Endodermal cell (in vitro differentiated cells): ENCODE measurements around the gene RP2. TPM values are rescaled to one million over a fixed set of nuclear protein-coding genes. Genes with fewer than 3 reads are reported as not detected.
A peak's percentile ranks its signal among the peaks of the same experiment; 100 is the strongest.

Experiments
- DNase-seq: peaks from one replicate; pipeline ENCODE4 v3.0.0-alpha.2; 2017
- H3K27ac ChIP-seq: 2 replicates; pipeline ENCODE4 v1.5.1; 2013; ENCODE audit warnings: mild to moderate bottlenecking, low read depth, low read length, moderate library complexity
- H3K27me3 ChIP-seq: 2 replicates; pipeline ENCODE4 v1.6.1; 2013; ENCODE audit warnings: mild to moderate bottlenecking, low read length, moderate library complexity; ENCODE audit not compliant: insufficient read depth, control insufficient read depth, poor library complexity, severe bottlenecking
- H3K36me3 ChIP-seq: 2 replicates; pipeline ENCODE4 v1.7.0; 2013; ENCODE audit warnings: mild to moderate bottlenecking, low read length, moderate library complexity; ENCODE audit not compliant: control insufficient read depth, insufficient read depth
- H3K4me1 ChIP-seq: one replicate; pipeline ENCODE4 v1.7.0; 2013; ENCODE audit warnings: low read length; ENCODE audit not compliant: control insufficient read depth, insufficient read depth
- H3K4me3 ChIP-seq: 2 replicates; pipeline ENCODE4 v1.5.1; 2013; ENCODE audit warnings: mild to moderate bottlenecking, low read length, moderate library complexity
- H3K9ac ChIP-seq: 2 replicates; pipeline ENCODE4 v1.6.1; 2013; ENCODE audit warnings: mild to moderate bottlenecking, low read length, moderate library complexity; ENCODE audit not compliant: poor library complexity, severe bottlenecking; ENCODE audit errors: extremely low read depth
- H3K9me3 ChIP-seq: 2 replicates; pipeline ENCODE4 v1.6.1; 2013; ENCODE audit warnings: mild to moderate bottlenecking, low read length, moderate library complexity; ENCODE audit not compliant: control insufficient read depth
- H3K27ac Mint-ChIP-seq: 2 replicates; pipeline ENCODE4 v1.8.0; 2020; ENCODE audit warnings: mixed read lengths
- H3K27me3 Mint-ChIP-seq: 2 replicates; pipeline ENCODE4 v1.8.0; 2021; ENCODE audit warnings: mild to moderate bottlenecking, mixed read lengths; ENCODE audit not compliant: insufficient read depth
- H3K36me3 Mint-ChIP-seq: 2 replicates; pipeline ENCODE4 v1.8.0; 2020; ENCODE audit warnings: low read depth, mixed read lengths
- H3K4me1 Mint-ChIP-seq: 2 replicates; pipeline ENCODE4 v1.8.0; 2020; ENCODE audit warnings: mixed read lengths
- H3K4me3 Mint-ChIP-seq: 2 replicates; pipeline ENCODE4 v1.8.0; 2020; ENCODE audit warnings: mild to moderate bottlenecking, moderate library complexity, mixed read lengths
- H3K9me3 Mint-ChIP-seq: 2 replicates; pipeline ENCODE4 v1.8.0; 2020; ENCODE audit warnings: mild to moderate bottlenecking, mixed read lengths
- WGBS, 2 experiments: methylation state at CpG; one replicate each; pipeline versions ENCODE4 v1.1.5 to v1.1.7; 2013; ENCODE audit warnings: missing lambda C conversion rate in 2 of 2, mixed read lengths in 1 of 2; ENCODE audit not compliant: insufficient coverage in 1 of 2, insufficient read length in 1 of 2; 5-methylcytosine and 5-hydroxymethylcytosine counted together
- long read RNA-seq, 4 experiments: library from polyadenylated mRNA in 2 of 4; library from RNA in 1 of 4; library from capped mRNA in 1 of 4; stranded (forward) in 3 of 4; unstranded in 1 of 4; transcript quantifications; one replicate each; pipeline ENCODE4 v2.0.0, GENCODE V29; 2020 to 2021; ENCODE audit warnings: inconsistent platforms in 1 of 4
- polyA plus RNA-seq, 2 experiments: library from polyadenylated mRNA; stranded (reverse); fragments of 50-300 nt; gene quantifications; one replicate each; pipeline ENCODE4 v1.2.3, GENCODE V29; 2013
- total RNA-seq, 2 donors: library from RNA; stranded (reverse); fragmentation: NEBNext Ultra II Directional in 1 of 2; extraction: Animal tissue kit (Norgen Biotek cat#: 25700) in 1 of 2; gene quantifications; 2 replicates in 1 of 2; 3 replicates in 1 of 2; pipeline ENCODE4 v1.2.1, GENCODE V29; 2021
- TF ChIP-seq, protein P1 (sequence below): fragments of 200-600 bp; sonication (generic); conservative IDR thresholded peaks from 2 replicates; pipeline ENCODE4 v1.5.0; 2021; ENCODE audit warnings: antibody characterized with exemption, mild to moderate bottlenecking

Gene RP2
- total RNA-seq = 10 to 100 TPM; 11.8 to 12.1 TPM
- polyA plus RNA-seq (2013, experiment 1 of 2) = 18.7 TPM
- polyA plus RNA-seq (2013, experiment 2 of 2) = 20.1 TPM
- long read RNA-seq, experiment 1, partial matches to known transcripts = 1 of 8 reads
- long read RNA-seq, experiment 1, other reads (novel, unspliced or antisense) = 5 of 8 reads
- long read RNA-seq, experiment 2, transcript RP2-201 (5 exons, 3,803 nt) = major isoform, 62 of 70 reads
- long read RNA-seq, experiment 2, partial matches to known transcripts = 2 of 70 reads
- long read RNA-seq, experiment 2, other reads (novel, unspliced or antisense) = 6 of 70 reads
- long read RNA-seq, experiment 3, transcript RP2-201 (5 exons, 3,803 nt) = major isoform, 97 of 101 reads
- long read RNA-seq, experiment 3, partial matches to known transcripts = 1 of 101 reads
- long read RNA-seq, experiment 3, other reads (novel, unspliced or antisense) = 3 of 101 reads
- long read RNA-seq, experiment 4, partial matches to known transcripts = 0 of 5 reads
- long read RNA-seq, experiment 4, other reads (novel, unspliced or antisense) = 3 of 5 reads

DNA sequence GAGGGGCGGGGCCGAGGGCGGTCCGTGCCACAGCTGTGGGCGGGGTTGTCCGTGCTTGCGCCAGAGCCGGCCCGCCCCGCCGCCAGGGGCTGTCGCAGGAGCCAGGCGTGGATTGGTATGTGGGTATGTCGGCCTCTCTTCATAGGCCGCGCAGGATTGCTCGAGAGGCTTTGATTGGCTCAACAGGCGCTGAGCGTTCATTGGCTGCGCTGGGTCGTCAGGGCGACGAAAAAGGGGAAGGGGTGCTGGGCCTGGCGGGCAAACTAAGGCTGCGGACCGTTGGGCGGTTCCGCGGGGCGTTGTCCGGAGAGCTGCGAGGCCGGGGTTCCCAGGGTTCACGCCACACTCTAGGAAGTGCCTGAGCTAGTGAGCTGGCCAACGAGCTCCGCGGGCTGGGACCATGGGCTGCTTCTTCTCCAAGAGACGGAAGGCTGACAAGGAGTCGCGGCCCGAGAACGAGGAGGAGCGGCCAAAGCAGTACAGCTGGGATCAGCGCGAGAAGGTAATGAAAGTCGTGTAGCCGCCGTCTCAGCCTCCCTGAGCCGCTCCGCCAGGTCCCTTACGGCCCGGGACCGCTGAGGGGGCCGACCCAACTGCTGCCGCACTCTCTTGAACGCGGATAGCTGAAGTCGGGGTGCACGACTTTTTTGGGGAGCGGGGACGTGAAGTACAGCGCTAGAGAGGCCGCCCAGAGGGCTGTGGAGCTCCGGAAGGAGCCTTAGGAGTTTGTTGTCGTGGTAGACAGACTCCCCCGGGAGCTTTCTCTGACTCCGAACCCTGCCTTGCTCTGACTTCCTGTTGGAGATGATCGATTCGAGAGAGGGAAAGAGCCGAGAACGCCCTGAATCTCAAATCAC, at the start of gene RP2:
Gene RP2, plus strand, starts transcription at position 343 of the 857 bp plus-strand sequence. Its CDS starts 58 bp downstream, at position 401.
- Mint-ChIP-seq H3K9me3 (peaks cover 26% of the 10 kb centered on the region), H3K27me3 (no peaks in the 10 kb centered on the region), H3K4me3 (peak within 1 kb of the TSS; percentile 93), H3K36me3 (no peaks in the 10 kb centered on the region), H3K27ac (peak within 1 kb of the TSS; percentile 97), H3K4me1 (no peaks in the 10 kb centered on the region)
- peak within 1 kb of the TSS; percentile 95 for H3K4me3 ChIP-seq
- no peaks in the 10 kb centered on the region for H3K4me1 ChIP-seq
- DNase-seq = peak; percentile 96
- H3K36me3 ChIP-seq = no peaks in the 10 kb centered on the region
- no peaks in the 10 kb centered on the region for H3K27me3 ChIP-seq
- no peaks in the 10 kb centered on the region for H3K9me3 ChIP-seq
- H3K9ac ChIP-seq = peak within 1 kb of the TSS; percentile 83
- TF ChIP-seq, protein P1, sequence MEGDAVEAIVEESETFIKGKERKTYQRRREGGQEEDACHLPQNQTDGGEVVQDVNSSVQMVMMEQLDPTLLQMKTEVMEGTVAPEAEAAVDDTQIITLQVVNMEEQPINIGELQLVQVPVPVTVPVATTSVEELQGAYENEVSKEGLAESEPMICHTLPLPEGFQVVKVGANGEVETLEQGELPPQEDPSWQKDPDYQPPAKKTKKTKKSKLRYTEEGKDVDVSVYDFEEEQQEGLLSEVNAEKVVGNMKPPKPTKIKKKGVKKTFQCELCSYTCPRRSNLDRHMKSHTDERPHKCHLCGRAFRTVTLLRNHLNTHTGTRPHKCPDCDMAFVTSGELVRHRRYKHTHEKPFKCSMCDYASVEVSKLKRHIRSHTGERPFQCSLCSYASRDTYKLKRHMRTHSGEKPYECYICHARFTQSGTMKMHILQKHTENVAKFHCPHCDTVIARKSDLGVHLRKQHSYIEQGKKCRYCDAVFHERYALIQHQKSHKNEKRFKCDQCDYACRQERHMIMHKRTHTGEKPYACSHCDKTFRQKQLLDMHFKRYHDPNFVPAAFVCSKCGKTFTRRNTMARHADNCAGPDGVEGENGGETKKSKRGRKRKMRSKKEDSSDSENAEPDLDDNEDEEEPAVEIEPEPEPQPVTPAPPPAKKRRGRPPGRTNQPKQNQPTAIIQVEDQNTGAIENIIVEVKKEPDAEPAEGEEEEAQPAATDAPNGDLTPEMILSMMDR = peak; percentile 32
- peak within 1 kb of the TSS; percentile 66 for H3K27ac ChIP-seq
- WGBS, 2 experiments = 0% methylated on average over 8 to 69 of the region's 71 CpGs

DNA sequence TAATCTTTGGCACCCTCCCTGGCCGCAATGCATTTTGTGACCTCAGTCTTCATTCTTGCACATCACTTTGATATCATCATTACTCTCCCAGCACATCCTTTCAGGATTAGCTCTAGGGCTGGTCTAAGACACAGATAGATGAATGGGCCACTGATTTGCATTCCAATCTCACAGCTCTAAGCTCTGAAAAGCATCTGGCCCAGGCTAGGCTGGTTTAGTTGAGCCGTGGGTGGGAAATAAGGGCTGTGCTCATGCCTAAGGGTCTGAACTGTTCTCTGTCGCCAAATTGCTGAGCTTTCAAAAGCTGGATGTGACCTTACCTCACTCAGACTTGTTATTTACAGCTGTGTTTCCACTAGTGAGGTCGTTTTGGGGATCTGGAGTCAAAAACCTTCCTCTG, 47.9 kb upstream of the RP2 start:
- Histone ChIP-seq H3K4me1 (peaks cover 6% of the 10 kb centered on the region), H3K36me3 (no peaks in the 10 kb centered on the region), H3K27me3 (no peaks in the 10 kb centered on the region), H3K4me3 (no peak overlapping the region), H3K27ac (no peak overlapping the region), H3K9me3 (no peaks in the 10 kb centered on the region), H3K9ac (no peak overlapping the region)
- Mint-ChIP-seq H3K4me3 (no peak overlapping the region), H3K9me3 (peaks cover 69% of the 10 kb centered on the region), H3K36me3 (no peaks in the 10 kb centered on the region), H3K27me3 (no peaks in the 10 kb centered on the region), H3K27ac (no peak overlapping the region), H3K4me1 (peaks cover 20% of the 10 kb centered on the region)
- DNase-seq = peak; percentile 53
- 46% methylated on average over 4 of the region's 4 CpGs; no CpG with 5 or more reads in 1 of the 2 experiments for WGBS, 2 experiments
- TF ChIP-seq, protein P1 = no peak

DNA sequence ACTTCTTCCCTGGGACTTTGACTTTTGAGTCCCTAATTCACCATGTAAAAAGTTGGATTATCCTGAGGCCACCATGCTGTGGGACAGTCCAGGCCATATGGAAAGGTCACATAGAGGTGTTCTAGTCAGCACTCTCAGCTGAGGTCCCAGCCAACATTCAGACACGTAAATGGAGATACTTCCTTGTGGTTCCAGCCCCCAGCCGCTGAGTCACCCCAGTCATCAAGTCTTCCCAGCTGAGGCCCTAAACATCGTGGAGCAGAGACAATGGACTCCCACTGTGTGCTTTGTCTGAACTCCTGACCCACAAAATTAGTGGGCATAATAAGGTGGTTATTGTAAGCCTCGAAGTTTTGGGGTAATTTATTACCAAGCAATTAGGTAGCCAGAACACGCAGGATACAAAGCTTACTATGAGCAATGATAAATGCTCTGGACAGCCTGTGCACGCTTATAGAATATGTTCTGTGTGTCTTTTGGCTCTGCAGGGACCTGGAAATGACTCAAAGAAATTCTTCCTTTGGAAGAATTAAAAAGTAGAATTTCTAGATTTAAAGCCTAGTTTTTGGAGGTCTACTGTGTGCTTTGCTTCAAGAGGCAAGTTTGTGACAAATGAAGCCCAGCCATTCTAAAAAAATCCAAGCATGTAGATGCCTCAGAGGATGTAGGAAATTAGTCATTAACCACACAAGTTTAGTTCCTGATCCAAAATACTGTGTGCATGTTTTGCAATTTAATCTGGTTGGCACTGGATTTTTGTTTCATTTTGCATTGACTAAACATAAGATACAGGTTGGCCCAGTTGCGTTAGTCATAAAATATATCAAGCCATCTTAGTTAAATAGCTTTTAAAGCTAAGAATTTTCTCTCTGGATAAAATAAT, 44.7 kb upstream of the RP2 start:
- no peak overlapping the region for H3K27ac ChIP-seq
- DNase-seq = peak; percentile 74

More for the DNA sequence above, 44.7 kb upstream of the RP2 start:
- no peaks in the 10 kb centered on the region for H3K36me3 Mint-ChIP-seq
- 48 to 68% methylated on average over 3 to 6 of the region's 7 CpGs for WGBS, 2 experiments
- no peaks in the 10 kb centered on the region for H3K9me3 ChIP-seq
- H3K4me3 Mint-ChIP-seq = no peak overlapping the region
- H3K4me1 Mint-ChIP-seq = peaks cover 20% of the 10 kb centered on the region
- peaks cover 6% of the 10 kb centered on the region for H3K4me1 ChIP-seq
- TF ChIP-seq, protein P1 = no peak
- peak overlapping the region; percentile 35 for H3K27ac Mint-ChIP-seq
- H3K9ac ChIP-seq = no peak overlapping the region
- no peaks in the 10 kb centered on the region for H3K27me3 ChIP-seq
- H3K27me3 Mint-ChIP-seq = no peaks in the 10 kb centered on the region
- H3K9me3 Mint-ChIP-seq = peaks cover 74% of the 10 kb centered on the region
- no peak overlapping the region for H3K4me3 ChIP-seq
- H3K36me3 ChIP-seq = no peaks in the 10 kb centered on the region
